ENCODE results near the gene HIBADH.

Gene HIBADH

DNA sequence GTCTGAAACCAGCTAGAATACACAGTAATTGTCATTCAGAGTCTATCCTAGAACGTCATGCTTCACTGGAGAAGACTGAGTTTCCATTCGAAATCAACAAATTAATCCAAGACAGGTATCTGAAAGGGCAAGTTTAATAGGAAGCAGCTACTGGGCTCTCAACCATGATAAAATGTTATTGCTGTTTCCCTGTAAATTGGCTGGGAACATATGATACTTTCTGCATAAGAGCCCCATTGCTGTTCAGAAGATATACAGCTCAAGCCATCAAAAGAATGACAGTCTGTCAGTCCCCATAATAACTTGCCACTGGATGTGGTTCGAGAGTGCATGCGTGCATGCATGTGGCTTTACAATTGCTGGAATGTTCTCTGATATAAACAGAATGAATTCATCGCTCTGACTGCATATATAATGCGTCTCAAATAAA, 129.0 kb downstream of the HIBADH start:
- DNase-seq (ENCODE audit: low read depth, low spot score): no peak
- TF ChIP-seq, protein P1, sequence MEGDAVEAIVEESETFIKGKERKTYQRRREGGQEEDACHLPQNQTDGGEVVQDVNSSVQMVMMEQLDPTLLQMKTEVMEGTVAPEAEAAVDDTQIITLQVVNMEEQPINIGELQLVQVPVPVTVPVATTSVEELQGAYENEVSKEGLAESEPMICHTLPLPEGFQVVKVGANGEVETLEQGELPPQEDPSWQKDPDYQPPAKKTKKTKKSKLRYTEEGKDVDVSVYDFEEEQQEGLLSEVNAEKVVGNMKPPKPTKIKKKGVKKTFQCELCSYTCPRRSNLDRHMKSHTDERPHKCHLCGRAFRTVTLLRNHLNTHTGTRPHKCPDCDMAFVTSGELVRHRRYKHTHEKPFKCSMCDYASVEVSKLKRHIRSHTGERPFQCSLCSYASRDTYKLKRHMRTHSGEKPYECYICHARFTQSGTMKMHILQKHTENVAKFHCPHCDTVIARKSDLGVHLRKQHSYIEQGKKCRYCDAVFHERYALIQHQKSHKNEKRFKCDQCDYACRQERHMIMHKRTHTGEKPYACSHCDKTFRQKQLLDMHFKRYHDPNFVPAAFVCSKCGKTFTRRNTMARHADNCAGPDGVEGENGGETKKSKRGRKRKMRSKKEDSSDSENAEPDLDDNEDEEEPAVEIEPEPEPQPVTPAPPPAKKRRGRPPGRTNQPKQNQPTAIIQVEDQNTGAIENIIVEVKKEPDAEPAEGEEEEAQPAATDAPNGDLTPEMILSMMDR (IDR thresholded peaks at IDR 0.05; ENCODE audit: low read depth, low read length): no peak
- no peak overlapping the region for H3K4me3 ChIP-seq (ENCODE audit: low read depth, low read length)
- in situ Hi-C loops (cut with HindIII; ENCODE audit: low sequenced_read_pairs): no loop called here

DNA sequence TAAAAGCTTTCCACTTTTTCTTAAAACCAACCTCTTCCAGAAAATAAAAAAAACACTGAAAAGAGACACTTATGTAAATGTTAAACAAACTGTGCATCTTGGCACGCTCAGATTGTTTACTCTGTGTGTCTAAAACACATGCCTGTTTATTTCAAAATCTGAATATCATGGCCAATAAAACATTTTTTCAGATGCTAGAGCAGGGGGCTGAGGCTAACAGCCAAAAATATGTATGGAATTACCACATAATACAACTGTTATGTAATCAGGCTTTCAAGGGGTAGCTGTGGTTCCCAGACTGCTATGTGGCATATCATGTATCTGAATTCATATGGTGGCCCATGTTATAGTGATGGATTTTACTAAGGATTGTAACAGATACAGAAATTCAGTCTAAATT, 130.4 kb downstream of the HIBADH start:
- no peak overlapping the region for H3K4me3 ChIP-seq (ENCODE audit: low read depth, low read length)
- TF ChIP-seq, protein P1 (IDR thresholded peaks at IDR 0.05; ENCODE audit: low read depth, low read length): no peak
- DNase-seq (ENCODE audit: low read depth, low spot score): no peak
- in situ Hi-C loops (cut with HindIII; ENCODE audit: low sequenced_read_pairs): no loop called here

DNA sequence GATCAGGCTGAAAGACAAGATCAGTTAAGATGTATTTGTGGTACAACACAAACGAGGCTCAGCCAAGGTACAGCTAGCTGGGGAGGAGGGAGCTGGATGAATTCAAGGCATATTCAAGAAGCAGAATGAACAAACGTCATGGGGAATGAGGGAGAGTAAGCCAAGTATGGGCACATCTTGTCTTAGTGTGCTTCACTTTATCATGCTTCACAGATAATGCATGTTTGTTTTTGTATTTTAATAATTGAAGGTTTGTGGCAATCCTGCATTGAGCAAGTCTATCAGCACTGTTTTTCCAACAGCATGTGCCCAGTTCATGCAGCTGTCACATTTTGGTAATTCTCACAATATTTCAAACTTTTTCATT, 135.4 kb downstream of the HIBADH start:
- H3K4me3 ChIP-seq (ENCODE audit: low read depth, low read length): no peak overlapping the region
- TF ChIP-seq, protein P1 (IDR thresholded peaks at IDR 0.05; ENCODE audit: low read depth, low read length): no peak
- in situ Hi-C loops (cut with HindIII; ENCODE audit: low sequenced_read_pairs): no loop called here
- DNase-seq (ENCODE audit: low read depth, low spot score): no peak

DNA sequence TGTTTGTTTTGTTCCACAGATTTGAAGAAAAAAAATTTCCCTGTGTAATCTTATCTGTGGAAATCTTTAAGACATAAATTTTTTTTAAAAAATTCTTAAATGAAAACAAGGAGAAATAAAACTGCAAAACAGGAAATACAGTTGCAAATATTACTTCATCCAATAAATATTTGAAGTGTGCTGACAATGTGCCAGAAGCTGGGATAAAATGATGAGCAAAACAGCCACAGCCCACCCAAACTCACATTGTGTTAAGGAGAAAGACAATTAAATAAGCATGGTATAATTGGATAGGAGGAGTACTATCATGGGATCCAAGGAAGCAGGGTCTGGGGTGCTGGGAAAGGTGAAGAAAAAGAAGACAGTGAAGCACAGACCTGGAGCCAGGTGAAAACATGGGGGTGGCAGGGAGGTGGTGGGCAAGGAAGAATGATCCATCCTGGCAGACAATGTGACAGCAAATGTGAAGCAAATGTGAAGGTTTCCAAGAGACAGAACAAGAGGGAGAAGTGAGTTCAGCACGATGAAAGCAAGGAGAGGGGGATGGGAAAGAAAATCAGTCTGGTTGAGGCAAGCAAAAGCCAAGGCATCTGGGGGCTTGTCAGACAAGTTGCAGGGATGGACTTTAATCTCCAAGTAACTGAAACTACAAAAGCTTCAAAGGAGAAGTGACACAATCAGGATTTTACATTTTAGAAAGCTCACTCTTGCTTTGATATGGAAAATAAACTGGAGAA, 135.9 kb downstream of the HIBADH start:
- TF ChIP-seq, protein P1 (IDR thresholded peaks at IDR 0.05; ENCODE audit: low read depth, low read length): no peak
- in situ Hi-C loops (cut with HindIII; ENCODE audit: low sequenced_read_pairs): no loop called here
- DNase-seq (ENCODE audit: low read depth, low spot score): no peak
- no peak overlapping the region for H3K4me3 ChIP-seq (ENCODE audit: low read depth, low read length)

DNA sequence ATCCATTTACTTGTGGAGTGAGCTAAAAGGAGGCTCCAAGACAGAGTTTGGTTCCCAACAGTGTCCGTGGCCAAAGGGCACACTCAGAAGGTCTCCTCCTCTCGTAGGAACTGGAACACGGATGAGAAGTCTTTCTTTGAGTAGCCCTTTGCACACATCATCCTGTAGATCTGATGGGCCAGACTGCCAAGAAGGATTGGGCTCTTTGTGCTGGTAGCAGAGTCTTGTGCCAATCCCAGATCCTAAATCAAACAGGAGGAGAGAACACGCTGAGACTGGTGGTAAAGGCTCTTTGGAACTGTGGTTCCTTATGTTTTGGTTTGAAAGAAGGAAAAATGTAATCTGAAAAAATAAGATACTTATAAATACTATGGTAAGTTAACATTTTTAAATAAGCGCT, 136.6 kb downstream of the HIBADH start:
- DNase-seq (ENCODE audit: low read depth, low spot score): no peak
- H3K4me3 ChIP-seq (ENCODE audit: low read depth, low read length): no peak overlapping the region
- TF ChIP-seq, protein P1 (IDR thresholded peaks at IDR 0.05; ENCODE audit: low read depth, low read length): no peak
- in situ Hi-C loops (cut with HindIII; ENCODE audit: low sequenced_read_pairs): no loop called here

DNA sequence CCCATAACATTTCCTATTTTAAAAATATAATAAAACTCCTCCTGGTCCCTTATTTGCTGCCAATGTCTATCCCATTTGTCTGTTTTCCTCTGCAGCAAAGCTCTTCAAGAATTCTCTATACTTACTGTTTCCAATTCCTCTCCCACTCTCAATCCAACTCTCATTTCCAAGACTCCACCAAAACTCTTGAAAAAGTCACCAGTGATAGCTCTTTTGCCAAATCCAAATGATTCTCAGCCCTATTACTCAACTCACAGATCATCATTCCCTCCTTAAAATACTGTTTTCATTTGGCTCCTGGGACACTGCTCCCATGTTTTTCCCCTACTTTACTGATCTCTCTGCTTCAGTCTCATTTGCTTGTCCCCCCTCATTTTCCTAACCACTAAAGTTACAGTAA, 139.4 kb downstream of the HIBADH start:
- TF ChIP-seq, protein P1 (IDR thresholded peaks at IDR 0.05; ENCODE audit: low read depth, low read length): no peak
- no peak overlapping the region for H3K4me3 ChIP-seq (ENCODE audit: low read depth, low read length)
- no peak for DNase-seq (ENCODE audit: low read depth, low spot score)
- in situ Hi-C loops (cut with HindIII; ENCODE audit: low sequenced_read_pairs): no loop called here

Measured in astrocyte of the spinal cord (primary cell).